NCI-H2196 (cell line): ENCODE results near the gene BRSK1.

Source experiments
- DNase-seq: peaks from one replicate; lab custom pipeline; 2025; ENCODE audit not compliant: unreplicated experiment; lab: John Stamatoyannopoulos, UW

BRSK1 gene

GRCh38 chr19:55350620-55351315 is 67.0 kb downstream of the BRSK1 start:
- DNase-seq: no peak

- no peak for DNase-seq
Observed at GRCh38 chr19:55352040-55352439, 68.2 kb downstream of the BRSK1 start.

- DNase-seq: no peak
Observed at GRCh38 chr19:55352549-55353145, 68.8 kb downstream of the BRSK1 start.

GRCh38 chr19:55353356-55353802 is 69.6 kb downstream of the BRSK1 start:
- no peak for DNase-seq

- DNase-seq: peak; percentile 60
Observed at GRCh38 chr19:55353803-55354697, 70.3 kb downstream of the BRSK1 start.

- no peak for DNase-seq
Observed at GRCh38 chr19:55354698-55355212, 71.0 kb downstream of the BRSK1 start, which contains the start of gene COX6B2. Gene COX6B2 (minus strand): TSS chr19:55354719. CDS start chr19:55354521, 198 bp downstream.

GRCh38 chr19:55355213-55355821 is 71.5 kb downstream of the BRSK1 start:
- DNase-seq: no peak

GRCh38 chr19:55358493-55358892 is 74.7 kb downstream of the BRSK1 start:
- DNase-seq: no peak

- DNase-seq: no peak
Observed at GRCh38 chr19:55358943-55359908, 75.4 kb downstream of the BRSK1 start.

- DNase-seq: no peak
Observed at GRCh38 chr19:55360902-55361301, 77.1 kb downstream of the BRSK1 start.
